ENCODE results near the gene PLB1. TPM values are rescaled to one million over a fixed set of nuclear protein-coding genes. Genes with fewer than 3 reads are reported as not detected.

The PLB1 gene
- total RNA-seq, 2 experiments from 2014 or later = 0.74 to 1.1 TPM

DNA sequence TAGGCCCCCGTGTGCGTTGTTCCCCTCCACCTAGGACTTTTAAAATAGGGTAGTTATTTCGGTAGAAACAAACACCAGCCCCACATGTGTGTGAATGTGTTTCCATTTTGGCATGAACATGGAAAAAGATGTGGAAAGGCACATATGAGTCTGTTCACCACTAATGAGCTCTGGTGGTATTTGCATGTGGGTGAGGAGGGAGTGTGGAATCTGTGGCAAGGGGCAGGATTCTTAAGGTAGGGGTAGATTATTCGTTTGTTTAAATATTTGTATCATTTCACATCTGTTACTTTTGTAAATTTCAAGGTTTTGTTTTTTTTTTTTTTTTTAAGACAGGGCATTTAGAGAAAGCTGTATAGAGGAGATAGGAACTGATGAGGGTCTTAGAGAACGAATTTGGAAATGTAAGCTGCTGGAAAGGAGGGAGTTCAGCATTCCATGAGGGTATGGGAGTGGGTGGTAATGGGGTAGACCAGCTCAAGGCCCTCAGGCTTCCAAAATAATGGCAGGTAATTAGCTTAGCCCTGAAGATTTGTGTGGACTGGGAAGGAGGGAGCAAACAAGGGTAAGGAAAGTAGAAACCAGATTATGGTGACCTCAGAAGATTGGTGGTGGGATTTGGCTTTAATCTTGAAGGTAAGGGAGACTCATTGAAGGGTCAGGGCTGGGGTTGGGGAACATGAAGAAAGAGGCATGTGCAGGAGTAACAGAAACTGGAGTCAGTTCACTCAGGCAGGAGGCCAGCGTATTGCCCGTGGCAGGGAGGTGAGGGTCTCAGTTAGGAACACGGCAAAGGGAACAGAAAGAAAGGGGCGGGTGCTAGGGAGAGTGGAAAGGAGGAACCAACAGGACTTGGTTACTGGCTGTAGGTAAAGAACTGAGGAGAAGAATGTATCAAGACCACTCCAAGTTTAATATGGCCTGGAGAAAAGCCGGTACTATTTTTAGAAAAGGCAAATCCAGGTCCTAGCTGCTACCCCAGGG is 123.6 kb downstream of the PLB1 start:
- Mint-ChIP-seq H3K27me3 (no peaks in the 10 kb centered on the region), H3K4me1 (peaks cover 70% of the 10 kb centered on the region), H3K36me3 (ENCODE audit: low read depth) (peaks cover 8% of the 10 kb centered on the region), H3K4me3 (no peak overlapping the region), H3K27ac (peak overlapping the region; percentile 94), H3K9me3 (no peaks in the 10 kb centered on the region)
- ChIA-PET CTCF (interaction anchor here (0.6 to 8.2 kb wide), 5 partner anchors 7 to 161 kb away, joined by 3 to 55 read pairs (median 8); no protein-coding TSS in a partner anchor), POLR2A (no interaction called here)
- DNase-seq = no peak

DNA sequence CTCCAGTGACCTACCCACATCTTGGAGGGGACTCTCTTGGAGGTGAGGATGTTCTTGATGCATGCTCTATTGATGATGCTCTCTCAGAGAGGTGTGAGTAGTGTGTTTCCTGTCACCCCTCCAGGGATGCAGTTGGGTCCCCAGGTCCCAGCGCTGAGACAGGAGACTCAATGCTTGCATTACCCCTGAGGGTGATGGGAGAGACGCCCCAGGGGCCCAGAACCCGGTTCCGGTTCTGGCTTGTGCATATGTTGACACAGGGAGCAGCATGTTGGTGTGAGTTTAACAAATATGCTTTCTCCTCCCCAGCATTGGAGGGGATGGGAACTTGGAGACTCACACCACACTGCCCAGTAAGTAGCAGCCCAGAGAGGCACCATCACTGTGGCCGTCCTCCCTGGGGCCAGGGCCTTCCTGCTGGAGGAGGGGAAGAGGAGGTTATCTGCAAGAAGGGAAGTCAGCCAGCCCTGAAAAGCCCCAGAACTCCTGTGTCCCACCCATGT is 124.5 kb downstream of the PLB1 start:
- Mint-ChIP-seq H3K9me3 (no peaks in the 10 kb centered on the region), H3K4me3 (no peak overlapping the region), H3K4me1 (peaks cover 78% of the 10 kb centered on the region), H3K27ac (peak overlapping the region; percentile 94), H3K36me3 (ENCODE audit: low read depth) (peaks cover 12% of the 10 kb centered on the region), H3K27me3 (no peaks in the 10 kb centered on the region)
- CTCF ChIA-PET = interaction anchor here (1.0 to 8.2 kb wide), 4 partner anchors 8 to 28 kb away, joined by 3 to 55 read pairs (median 6); no protein-coding TSS in a partner anchor
- DNase-seq = no peak
- POLR2A ChIA-PET = no interaction called here

GRCh38 chr2:28620801-28621171 is 124.9 kb downstream of the PLB1 start:
- H3K27me3 Mint-ChIP-seq = no peaks in the 10 kb centered on the region
- peak overlapping the region; percentile 60 for H3K4me3 Mint-ChIP-seq
- no peaks in the 10 kb centered on the region for H3K9me3 Mint-ChIP-seq

DNA sequence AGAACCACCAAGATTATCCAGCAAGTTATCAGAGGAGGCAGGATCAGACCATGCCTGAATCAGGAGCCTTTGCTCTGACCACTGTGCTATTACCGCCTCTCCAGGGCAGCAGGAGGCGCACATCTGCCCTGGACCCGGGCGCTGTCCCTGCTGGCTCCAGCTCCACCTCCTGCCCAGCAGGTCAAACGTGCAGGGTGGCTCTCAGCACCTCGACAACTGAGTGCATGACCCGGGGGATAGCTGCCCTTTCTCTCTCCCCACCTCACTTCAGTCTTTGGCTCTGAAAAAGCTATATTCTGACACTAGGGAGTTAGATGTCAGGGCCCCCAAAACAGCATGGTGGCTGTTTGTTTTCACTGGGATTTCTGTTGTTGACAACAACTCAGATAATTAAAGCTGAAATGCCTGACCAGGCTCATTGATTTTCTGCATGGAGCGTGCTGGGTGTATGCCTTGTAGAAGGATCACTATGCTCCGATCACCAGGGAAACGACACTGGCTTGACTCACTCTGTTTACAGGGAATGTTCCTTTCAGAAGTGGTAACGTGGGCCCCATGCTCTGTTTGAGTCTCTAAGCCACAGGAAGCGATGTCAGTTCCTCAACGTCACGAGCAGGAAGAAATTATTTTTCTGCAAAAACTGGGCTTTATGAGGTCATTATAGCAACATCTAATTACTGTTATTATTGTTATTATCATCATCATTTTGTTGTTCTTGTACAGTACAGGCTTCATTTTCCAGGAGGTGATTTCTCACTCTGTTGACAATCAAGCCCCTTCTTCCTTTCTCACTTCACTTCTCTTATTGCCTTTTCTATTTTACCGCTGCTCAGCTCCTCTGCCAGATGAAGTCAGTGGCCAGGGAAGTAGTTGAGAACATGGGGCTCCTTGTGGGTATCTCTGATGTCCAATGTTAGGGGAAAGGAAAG is 125.6 kb downstream of the PLB1 start:
- H3K4me3 Mint-ChIP-seq = peak overlapping the region; percentile 60
- H3K9me3 Mint-ChIP-seq = no peaks in the 10 kb centered on the region
- DNase-seq = peak; percentile 89
- ChIA-PET POLR2A (no interaction called here), CTCF (interaction anchor here (0.9 to 8.2 kb wide), 9 partner anchors 8 to 297 kb away, joined by 3 to 55 read pairs (median 4); partner anchors contain the start of gene PPP1CB)
- no peaks in the 10 kb centered on the region for H3K27me3 Mint-ChIP-seq
- peak overlapping the region; percentile 94 for H3K27ac Mint-ChIP-seq
- peaks cover 12% of the 10 kb centered on the region for H3K36me3 Mint-ChIP-seq (ENCODE audit: low read depth)
- H3K4me1 Mint-ChIP-seq = peaks cover 89% of the 10 kb centered on the region

More at GRCh38 chr2:28620801-28621171, 124.9 kb downstream of the PLB1 start:
- Mint-ChIP-seq H3K36me3 (ENCODE audit: low read depth) (peaks cover 12% of the 10 kb centered on the region), H3K4me1 (peaks cover 83% of the 10 kb centered on the region), H3K27ac (peak overlapping the region; percentile 94)
- ChIA-PET POLR2A (no interaction called here), CTCF (interaction anchor here (1.0 to 8.2 kb wide), 8 partner anchors 9 to 296 kb away, joined by 3 to 55 read pairs (median 4); partner anchors contain the start of gene PPP1CB)
- DNase-seq = no peak

DNA sequence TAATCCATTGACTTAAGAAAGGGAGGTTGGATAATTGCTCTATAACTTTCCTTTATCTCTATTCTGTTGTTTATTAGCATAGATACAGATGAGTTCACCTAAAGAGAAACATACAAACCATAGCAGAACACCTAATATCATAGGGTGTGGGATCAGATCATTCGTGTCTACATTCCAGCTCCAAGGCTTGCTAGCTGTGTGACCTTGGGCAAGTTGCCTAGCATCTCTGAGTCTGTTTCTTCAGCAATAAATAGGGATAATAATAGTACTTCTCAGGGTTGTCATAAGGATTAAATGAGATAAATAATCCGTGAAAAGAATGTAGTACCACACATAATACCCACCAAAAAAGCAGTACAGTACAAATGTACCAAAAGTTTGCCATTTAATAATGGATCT is 126.2 kb downstream of the PLB1 start:
- H3K27me3 Mint-ChIP-seq = no peaks in the 10 kb centered on the region
- CTCF ChIA-PET = interaction anchor here (0.9 to 8.2 kb wide), 7 partner anchors 10 to 130 kb away, joined by 3 to 55 read pairs (median 4); partner anchors contain the start of gene PPP1CB
- no peak for DNase-seq
- H3K27ac Mint-ChIP-seq = peak overlapping the region; percentile 94
- no peaks in the 10 kb centered on the region for H3K9me3 Mint-ChIP-seq
- peaks cover 12% of the 10 kb centered on the region for H3K36me3 Mint-ChIP-seq (ENCODE audit: low read depth)
- POLR2A ChIA-PET = no interaction called here
- H3K4me1 Mint-ChIP-seq = peaks cover 96% of the 10 kb centered on the region
- H3K4me3 Mint-ChIP-seq = peak overlapping the region; percentile 60

DNA sequence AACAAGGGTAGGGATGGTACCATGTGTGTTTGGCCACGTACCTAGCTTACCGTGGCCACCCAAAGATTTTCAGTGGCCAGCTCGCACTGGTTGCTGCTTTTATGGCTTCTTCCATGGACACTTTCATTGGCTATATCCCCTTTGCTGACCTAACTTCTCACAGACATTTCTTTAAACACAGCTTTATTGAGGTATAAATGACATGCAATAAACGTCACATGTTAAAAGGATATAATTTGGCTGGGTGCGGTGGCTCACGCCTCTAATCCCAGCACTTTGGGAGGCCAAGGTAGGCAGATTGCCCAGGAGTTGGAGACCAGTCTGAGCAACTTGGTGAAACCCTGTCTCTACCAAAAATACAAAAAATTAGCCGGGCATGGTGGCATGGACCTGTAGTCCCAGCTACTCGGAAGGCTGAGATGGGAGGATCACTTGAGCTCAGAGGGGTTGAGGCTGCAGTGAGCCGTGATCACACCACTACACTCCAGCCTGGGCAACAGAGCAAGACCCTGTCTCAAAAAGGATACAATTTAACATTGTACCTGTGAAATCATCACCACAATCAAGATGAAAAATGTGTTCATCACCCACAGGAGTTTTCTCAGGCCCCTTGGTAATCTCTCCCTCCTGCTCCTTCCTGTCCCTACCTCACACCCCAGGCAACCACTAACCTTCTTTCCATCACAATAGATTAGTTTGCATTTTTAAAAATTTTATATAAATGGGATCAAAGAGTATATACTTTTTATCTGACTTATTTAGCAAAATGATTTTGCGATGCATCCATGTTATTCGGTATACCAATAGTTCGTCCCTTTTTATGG is 127.9 kb downstream of the PLB1 start:
- ChIA-PET CTCF (interaction anchor here (0.6 to 8.2 kb wide), 8 partner anchors 12 to 115 kb away, joined by 3 to 55 read pairs (median 3); no protein-coding TSS in a partner anchor), POLR2A (no interaction called here)
- Mint-ChIP-seq H3K4me1 (peaks cover 93% of the 10 kb centered on the region), H3K27ac (peak overlapping the region; percentile 90), H3K36me3 (ENCODE audit: low read depth) (peaks cover 12% of the 10 kb centered on the region), H3K9me3 (no peaks in the 10 kb centered on the region), H3K27me3 (no peaks in the 10 kb centered on the region), H3K4me3 (no peak overlapping the region)
- DNase-seq = no peak

GRCh38 chr2:28624436-28624792 is 128.6 kb downstream of the PLB1 start:
- POLR2A ChIA-PET = no interaction called here
- H3K27ac Mint-ChIP-seq = peak overlapping the region; percentile 90

DNA sequence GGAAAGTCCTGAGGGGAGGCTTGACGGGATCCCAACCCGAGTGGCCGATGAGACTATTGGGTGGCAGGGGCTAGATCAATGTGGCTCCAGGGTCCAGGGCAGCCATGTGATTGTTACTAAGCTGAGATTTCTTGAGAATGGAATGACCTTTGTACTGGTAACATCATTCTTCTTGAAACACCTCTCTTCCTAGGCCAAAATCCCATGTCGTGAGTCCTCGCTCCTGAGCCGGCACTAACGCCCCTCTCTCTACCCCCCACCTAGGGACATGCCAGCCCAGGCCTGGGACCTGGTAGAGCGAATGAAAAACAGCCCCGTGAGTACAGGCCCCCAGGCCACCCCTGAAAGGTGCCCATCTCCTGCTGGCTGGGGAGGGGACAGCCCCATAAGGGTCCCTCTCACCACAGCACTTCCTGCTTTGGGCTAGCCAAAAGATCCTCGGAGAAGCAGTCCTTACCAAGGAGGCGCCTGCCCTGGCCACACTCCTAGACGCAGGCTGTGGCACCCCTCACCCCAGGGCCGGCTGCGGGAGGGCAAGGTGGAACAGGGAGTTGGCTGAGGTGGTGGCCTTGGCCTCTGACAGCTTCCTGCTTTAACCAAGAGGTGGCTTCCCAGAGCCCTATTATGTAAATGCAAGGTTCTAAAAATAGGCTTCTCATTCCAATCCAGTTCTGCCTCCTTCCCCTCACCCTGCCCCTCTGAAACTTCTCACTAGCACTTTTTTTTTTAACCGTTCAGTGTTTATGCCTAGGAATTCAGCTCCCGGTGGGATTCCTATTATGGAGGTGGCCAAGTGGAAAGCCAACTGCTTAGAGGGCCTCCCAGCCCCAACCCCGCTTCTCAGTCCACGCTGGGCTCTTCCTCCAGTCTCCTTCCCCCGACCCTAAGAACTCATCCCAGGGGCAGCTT is 129.2 kb downstream of the PLB1 start:
- POLR2A ChIA-PET = interaction anchor here (0.5 kb wide), 1 partner anchor 55 kb away, joined by 3 read pairs; no protein-coding TSS in a partner anchor
- Mint-ChIP-seq H3K4me1 (peaks cover 80% of the 10 kb centered on the region), H3K27me3 (no peaks in the 10 kb centered on the region)

More at GRCh38 chr2:28624436-28624792, 128.6 kb downstream of the PLB1 start:
- Mint-ChIP-seq H3K4me3 (no peak overlapping the region), H3K27me3 (no peaks in the 10 kb centered on the region), H3K4me1 (peaks cover 87% of the 10 kb centered on the region), H3K36me3 (ENCODE audit: low read depth) (peaks cover 12% of the 10 kb centered on the region), H3K9me3 (no peaks in the 10 kb centered on the region)
- CTCF ChIA-PET = interaction anchor here (0.6 to 8.2 kb wide), 7 partner anchors 10 to 115 kb away, joined by 3 to 55 read pairs (median 4); no protein-coding TSS in a partner anchor
- no peak for DNase-seq

GRCh38 chr2:28626376-28626775 is 130.5 kb downstream of the PLB1 start:
- ChIA-PET POLR2A (no interaction called here), CTCF (interaction anchor here (0.6 to 8.2 kb wide), 6 partner anchors 9 to 106 kb away, joined by 3 to 55 read pairs (median 4); no protein-coding TSS in a partner anchor)
- H3K9me3 Mint-ChIP-seq = no peaks in the 10 kb centered on the region
- peak overlapping the region; percentile 66 for H3K27ac Mint-ChIP-seq
- peaks cover 67% of the 10 kb centered on the region for H3K4me1 Mint-ChIP-seq
- DNase-seq = no peak
- no peaks in the 10 kb centered on the region for H3K27me3 Mint-ChIP-seq
- H3K36me3 Mint-ChIP-seq (ENCODE audit: low read depth) = peaks cover 12% of the 10 kb centered on the region
- no peak overlapping the region for H3K4me3 Mint-ChIP-seq

More for the DNA sequence above, 129.2 kb downstream of the PLB1 start:
- DNase-seq = peak; percentile 64
- peak overlapping the region; percentile 90 for H3K27ac Mint-ChIP-seq
- CTCF ChIA-PET = interaction anchor here (0.7 to 8.2 kb wide), 10 partner anchors 9 to 945 kb away, joined by 3 to 55 read pairs (median 4); no protein-coding TSS in a partner anchor
- no peaks in the 10 kb centered on the region for H3K9me3 Mint-ChIP-seq
- peak overlapping the region; percentile 15 for H3K4me3 Mint-ChIP-seq
- peaks cover 12% of the 10 kb centered on the region for H3K36me3 Mint-ChIP-seq (ENCODE audit: low read depth)

DNA sequence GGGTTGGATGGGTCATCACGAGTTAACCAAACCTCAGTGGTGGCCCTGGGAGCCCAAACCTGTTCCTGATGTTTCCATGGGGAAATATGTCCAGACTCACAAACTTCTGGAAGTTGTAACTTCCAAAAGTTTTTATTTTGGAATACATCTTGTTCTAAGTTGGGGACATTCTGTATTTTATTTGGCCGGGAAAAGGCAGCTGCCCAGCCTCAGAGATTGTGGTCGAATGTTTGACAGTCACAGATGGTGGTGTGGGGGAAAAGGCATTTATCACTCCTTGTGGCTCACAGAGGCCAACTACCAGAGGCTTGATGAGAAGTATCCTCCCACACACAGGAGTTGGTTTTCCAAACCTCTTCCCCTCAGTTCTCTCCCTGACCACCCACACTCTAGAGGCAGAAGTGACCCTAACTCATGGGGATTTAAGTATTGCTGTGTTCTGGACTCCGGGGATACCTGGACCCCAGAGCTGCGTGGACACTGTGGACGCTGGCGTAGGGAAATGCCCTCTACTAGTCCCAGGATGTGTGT is 131.1 kb downstream of the PLB1 start:
- ChIA-PET POLR2A (no interaction called here), CTCF (interaction anchor here (0.6 to 8.2 kb wide), 5 partner anchors 9 to 106 kb away, joined by 3 to 55 read pairs (median 7); no protein-coding TSS in a partner anchor)
- peaks cover 12% of the 10 kb centered on the region for H3K36me3 Mint-ChIP-seq (ENCODE audit: low read depth)
- no peak overlapping the region for H3K4me3 Mint-ChIP-seq
- H3K27me3 Mint-ChIP-seq = no peaks in the 10 kb centered on the region
- H3K4me1 Mint-ChIP-seq = peaks cover 61% of the 10 kb centered on the region
- no peaks in the 10 kb centered on the region for H3K9me3 Mint-ChIP-seq
- DNase-seq = no peak
- peak overlapping the region; percentile 66 for H3K27ac Mint-ChIP-seq
